Superior temporal gyrus (tissue), 1 donor: Measurements from ENCODE around the gene ADPRHL1.
"Not testable (repeated sequence)": the region's sequence is repeated elsewhere in the genome, so short reads cannot be mapped to it uniquely, and the experiment has no call there.

Experiments
- DNase-seq: peaks from one replicate; pipeline ENCODE4 v3.0.0-alpha.2; 2016; ENCODE audit errors: extremely low spot score

The ADPRHL1 gene

GRCh38 chr13:113479179-113479578 lies 25.9 kb upstream of the ADPRHL1 start:
- DNase-seq, result no peak

- DNase-seq, result no peak
These were observed 24.4 kb upstream of the ADPRHL1 start for GRCh38 chr13:113477724-113478123.

- DNase-seq, result no peak
These were observed 23.5 kb upstream of the ADPRHL1 start for GRCh38 chr13:113476811-113477210.

GRCh38 chr13:113475911-113476310 lies 22.6 kb upstream of the ADPRHL1 start:
- no peak for DNase-seq

GRCh38 chr13:113475280-113475679 lies 22.0 kb upstream of the ADPRHL1 start:
- DNase-seq, result no peak

GRCh38 chr13:113474179-113474578 lies 20.9 kb upstream of the ADPRHL1 start:
- DNase-seq, result no peak

- no peak for DNase-seq
These were observed 19.2 kb upstream of the ADPRHL1 start for GRCh38 chr13:113472355-113473025.

- no peak for DNase-seq
These were observed 18.6 kb upstream of the ADPRHL1 start for GRCh38 chr13:113471844-113472243.

GRCh38 chr13:113470635-113471163 lies 17.4 kb upstream of the ADPRHL1 start:
- DNase-seq, result not testable (repeated sequence)

- DNase-seq, result no peak
These were observed 16.8 kb upstream of the ADPRHL1 start for GRCh38 chr13:113470073-113470472.

GRCh38 chr13:113469582-113469981 lies 16.3 kb upstream of the ADPRHL1 start:
- no peak for DNase-seq

- no peak for DNase-seq
These were observed 15.3 kb upstream of the ADPRHL1 start for GRCh38 chr13:113468472-113469201.

- DNase-seq, result no peak
These were observed 14.7 kb upstream of the ADPRHL1 start for GRCh38 chr13:113468029-113468428.

GRCh38 chr13:113466383-113466782 lies 13.1 kb upstream of the ADPRHL1 start:
- no peak for DNase-seq

- DNase-seq, result no peak
These were observed 12.0 kb upstream of the ADPRHL1 start for GRCh38 chr13:113465300-113465699.

GRCh38 chr13:113464476-113464875 lies 11.2 kb upstream of the ADPRHL1 start:
- no peak for DNase-seq

- no peak for DNase-seq
These were observed 7.9 kb upstream of the ADPRHL1 start for GRCh38 chr13:113461022-113461751.

GRCh38 chr13:113460599-113460998 lies 7.3 kb upstream of the ADPRHL1 start:
- DNase-seq, result no peak

- no peak for DNase-seq
These were observed 6.8 kb upstream of the ADPRHL1 start for GRCh38 chr13:113460064-113460555.

- no peak for DNase-seq
These were observed 5.2 kb upstream of the ADPRHL1 start for GRCh38 chr13:113458253-113459065.

- DNase-seq, result no peak
These were observed 4.2 kb upstream of the ADPRHL1 start for GRCh38 chr13:113457510-113457909.
